K562 (cell line): ENCODE data around the gene ULK1. TPM values are rescaled to one million over a fixed set of nuclear protein-coding genes. Genes with fewer than 3 reads are reported as not detected.

Source experiments
- ARID1B ChIP-seq: fragments of 450-650 bp; IDR thresholded peaks from 2 replicates; pipeline ENCODE4 v1.6.1; 2016; ENCODE audit warnings: antibody characterized with exemption, mild to moderate bottlenecking, inconsistent platforms
- ARID3A ChIP-seq: IDR thresholded peaks from 2 replicates; pipeline ENCODE4 v1.6.1; 2012; ENCODE audit warnings: low read depth, low read length, improper control_type of control experiment, borderline replicate concordance
- C11orf30 ChIP-seq: fragments of 450-650 bp; IDR thresholded peaks from 2 replicates; pipeline ENCODE4 v1.6.1; 2016; ENCODE audit warnings: low read depth, mild to moderate bottlenecking
- E4F1 ChIP-seq: fragments of 250-450 bp; sonication (Bioruptor Pico); IDR thresholded peaks from 2 replicates; pipeline ENCODE4 v1.5.0; 2021; ENCODE audit warnings: mild to moderate bottlenecking, borderline replicate concordance
- ETV6 ChIP-seq, 3 experiments: fragments of 150-350 bp in 1 of 3; sonication (generic) in 1 of 3; formaldehyde crosslinking in 1 of 3; IDR thresholded peaks; 2 replicates each; pipeline versions ENCODE4 v1.6.1 to v1.8.0; 2014 to 2022; ENCODE audit warnings: borderline replicate concordance in 2 of 3, low read depth in 2 of 3, antibody characterized with exemption in 1 of 3, low read length in 1 of 3, mild to moderate bottlenecking in 1 of 3, missing genetic modification reagents in 1 of 3
- EWSR1 ChIP-seq: fragments of 450-650 bp; IDR thresholded peaks from 2 replicates; pipeline ENCODE4 v1.6.1; 2018; ENCODE audit warnings: borderline replicate concordance, mild to moderate bottlenecking, low read depth, moderate library complexity; ENCODE audit not compliant: partially characterized antibody
- KDM1A ChIP-seq, 2 experiments: fragments of 450-650 bp; IDR thresholded peaks; 2 replicates each; pipeline ENCODE4 v1.6.1; 2016; ENCODE audit warnings: mild to moderate bottlenecking in 2 of 2
- NELFE ChIP-seq: IDR thresholded peaks from 2 replicates; pipeline ENCODE4 v1.6.1; 2011; ENCODE audit warnings: mild to moderate bottlenecking; ENCODE audit not compliant: insufficient read depth, insufficient read length
- SLC30A9 ChIP-seq: fragments of 250-450 bp; sonication (Bioruptor Pico); IDR thresholded peaks from 2 replicates; pipeline ENCODE4 v1.8.0; 2022; ENCODE audit warnings: mild to moderate bottlenecking, moderate library complexity
- SRSF1 ChIP-seq: fragments of 200-400 bp; formaldehyde crosslinking; IDR thresholded peaks from 2 replicates; pipeline ENCODE4 v1.6.1; 2017; ENCODE audit warnings: mild to moderate bottlenecking, low read depth, low read length, moderate library complexity
- TRIM24 ChIP-seq, 2 experiments: fragments of 450-650 bp; IDR thresholded peaks; 2 replicates each; pipeline ENCODE4 v1.6.1; 2016
- TRIM28 ChIP-seq: fragments of 450-650 bp; IDR thresholded peaks from 2 replicates; pipeline ENCODE4 v1.6.1; 2017
- U2AF2 ChIP-seq: fragments of 200-400 bp; formaldehyde crosslinking; optimal IDR thresholded peaks from 2 replicates; pipeline ENCODE3; 2017; ENCODE audit warnings: low read depth, mild to moderate bottlenecking, low read length
- USF1 ChIP-seq: sonication (generic); formaldehyde crosslinking; IDR thresholded peaks from 2 replicates; pipeline ENCODE4 v1.9.0; 2022; ENCODE audit warnings: mild to moderate bottlenecking, missing genetic modification reagents
- ZFP36 ChIP-seq: fragments of 150-350 bp; IDR thresholded peaks from 2 replicates; pipeline ENCODE4 v1.6.1; 2018; ENCODE audit warnings: low read length, low read depth; ENCODE audit not compliant: partially characterized antibody
- ZNF121 ChIP-seq: sonication (generic); formaldehyde crosslinking; conservative IDR thresholded peaks from 2 replicates; pipeline ENCODE4 v1.8.0; 2022; ENCODE audit warnings: missing genetic modification reagents
- ZNF124 ChIP-seq: sonication (generic); formaldehyde crosslinking; IDR thresholded peaks from 2 replicates; pipeline ENCODE4 v1.8.1; 2022; ENCODE audit warnings: missing genetic modification reagents
- ZNF398 ChIP-seq: fragments of 250-450 bp; sonication (Bioruptor Pico); IDR thresholded peaks from 2 replicates; pipeline ENCODE4 v1.8.0; 2021; ENCODE audit warnings: moderate library complexity, mild to moderate bottlenecking, inconsistent platforms
- ZNF584 ChIP-seq: fragments of 200-800 bp; sonication (Bioruptor generic); IDR thresholded peaks from 2 replicates; pipeline ENCODE4 v1.6.1; 2016; ENCODE audit warnings: low read depth, mild to moderate bottlenecking, missing genetic modification characterization, missing compliant biosample characterization
- polyA plus RNA-seq, 8 experiments: library from polyadenylated mRNA; depleted of rRNA in 4 of 8; stranded (reverse) in 5 of 8; unstranded in 3 of 8; fragments of >200 nt; fragmentation: Nextera tagmentation in 2 of 8; fragmentation: Illumina TruSeq in 1 of 8; extraction: Ambion mirVana in 2 of 8; extraction: Trizol in 1 of 8; gene quantifications; 2 replicates each; pipeline versions ENCODE4 v1.2.1 to v1.2.3, GENCODE V29; 2011 to 2014; ENCODE audit warnings: inconsistent platforms in 1 of 8, missing spikeins in 1 of 8
- total RNA-seq, 7 experiments: library from RNA; depleted of rRNA in 6 of 7; stranded (reverse); fragments of >200 nt in 6 of 7; fragmentation: Illumina TruSeq in 2 of 7; extraction: Trizol in 2 of 7; gene quantifications; 2 replicates each; pipeline versions ENCODE4 v1.2.1 to v1.2.3, GENCODE V29; 2011 to 2021; ENCODE audit warnings: low replicate concordance in 1 of 7
- TF ChIP-seq, protein P1 (sequence below), 2 experiments: fragments of 450-650 bp in 1 of 2; sonication (generic) in 1 of 2; formaldehyde crosslinking in 1 of 2; IDR thresholded peaks in 1 of 2; conservative IDR thresholded peaks in 1 of 2; 2 replicates each; pipeline versions ENCODE4 v1.6.1 to v1.8.1; 2016 to 2023; ENCODE audit warnings: mild to moderate bottlenecking in 2 of 2, moderate library complexity in 2 of 2, inconsistent platforms in 1 of 2, missing genetic modification reagents in 1 of 2

ULK1 gene
- total and polyA plus RNA-seq, 9 of the 15 experiments (the other 6 are each of a cell fraction or from before 2014, with no cell fraction given): 0.15 to 29.4 (median 2.5) TPM

GRCh38 chr12:131928080-131928710 lies 33.8 kb downstream of the ULK1 start (continued):
- TF ChIP-seq E4F1 (CRISPR knock-in tag) (no peak), ZNF398 (CRISPR knock-in tag) (no peak), ARID3A (no peak), ARID1B (peak; percentile 47; the same call in 1 of the 2 replicates), ETV6 (IDR thresholded peaks at IDR 0.05; ENCODE audit: borderline replicate concordance in 1 of 2, low read depth in 2 of 2, low read length in 1 of 2) (no peak), ETV6 (CRISPR knock-in tag; IDR thresholded peaks at IDR 0.05; ENCODE audit: borderline replicate concordance) (no peak), NELFE (no peak), U2AF2 (no peak), ZNF121 (CRISPR knock-in tag) (no peak), USF1 (CRISPR knock-in tag) (no peak), TRIM28 (no peak), SRSF1 (no peak), TRIM24 (IDR thresholded peaks at IDR 0.05) (no peak), SLC30A9 (no peak), KDM1A (IDR thresholded peaks at IDR 0.05) (no peak), ZNF584 (no peak), C11orf30 (no peak), ZFP36 (no peak), ZNF124 (CRISPR knock-in tag) (no peak), EWSR1 (no peak)
- TF ChIP-seq, protein P1, sequence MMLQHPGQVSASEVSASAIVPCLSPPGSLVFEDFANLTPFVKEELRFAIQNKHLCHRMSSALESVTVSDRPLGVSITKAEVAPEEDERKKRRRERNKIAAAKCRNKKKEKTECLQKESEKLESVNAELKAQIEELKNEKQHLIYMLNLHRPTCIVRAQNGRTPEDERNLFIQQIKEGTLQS (IDR thresholded peaks at IDR 0.05): no peak
- TF ChIP-seq, protein P1 (CRISPR knock-in tag; conservative IDR thresholded peaks at IDR 0.05): 0 out of 2 replicates have a peak, but pooled peaks have one; percentile 28
